ENCODE results near the gene FFAR3.

FFAR3 gene

GRCh38 chr19:35336166-35336955 lies 21.9 kb upstream of the FFAR3 start:
- H3K14ac ChIP-seq (ENCODE audit: low read length): peak overlapping the region; percentile 17
- DNase-seq (ENCODE audit: low spot score): no peak
- H2BK12ac ChIP-seq (ENCODE audit: low read length): peak overlapping the region; percentile 41
- H3K36me3 ChIP-seq (replicated peaks in 1 of 2; ENCODE audit: control insufficient read depth in 2 of 2, insufficient read depth in 2 of 2, low read length in 2 of 2): no peaks in the 10 kb centered on the region
- no peak overlapping the region for H4K8ac ChIP-seq (ENCODE audit: low read depth, low read length)
- no peak overlapping the region for H2AFZ ChIP-seq (ENCODE audit: low read length)
- no peak overlapping the region for H2BK120ac ChIP-seq (ENCODE audit: low read depth, low read length)
- no peak overlapping the region for H3K4ac ChIP-seq (ENCODE audit: low read length)
- H2AK5ac ChIP-seq (ENCODE audit: low read depth, low read length): no peak overlapping the region
- H3K79me1 ChIP-seq (ENCODE audit: low read depth, low read length): no peaks in the 10 kb centered on the region
- WGBS, 2 donors (ENCODE audit: extremely low coverage in 2 of 2, insufficient read length in 2 of 2, insufficient replicate concordance in 1 of 2): no CpG with 5 or more reads among the region's 21 CpGs
- no peaks in the 10 kb centered on the region for H3K9me3 ChIP-seq (replicated peaks in 1 of 2; ENCODE audit: control insufficient read depth in 2 of 2, insufficient read depth in 1 of 2, low read depth in 1 of 2, low read length in 2 of 2)
- H3K27me3 ChIP-seq (ENCODE audit: control insufficient read depth in 3 of 3, insufficient read depth in 3 of 3, low read depth in 1 of 3, low read length in 3 of 3): peaks cover 0 to 3% (median 0%) of the 10 kb centered on the region in 3 experiments
- no peak overlapping the region for H2BK5ac ChIP-seq (ENCODE audit: low read length)
- peak overlapping the region; percentile 38 for H3K18ac ChIP-seq (ENCODE audit: low read length)
- H3K9ac ChIP-seq (ENCODE audit: low read depth, low read length, poor library complexity): peak overlapping the region; percentile 60
- no peak overlapping the region for H3K4me3 ChIP-seq (ENCODE audit: low read length in 2 of 2)
- H3K4me2 ChIP-seq (ENCODE audit: insufficient read depth, low read length, poor library complexity, severe bottlenecking): no peak overlapping the region
- peak overlapping the region; percentile 96 for H4K91ac ChIP-seq (ENCODE audit: low read depth, low read length, poor library complexity)
- peak overlapping the region; percentile 73 for H3K23ac ChIP-seq (ENCODE audit: low read depth, low read length, poor library complexity)
- peaks cover 0 to 2% of the 10 kb centered on the region in 2 donors for H3K4me1 ChIP-seq (ENCODE audit: control insufficient read depth in 2 of 2, insufficient read depth in 1 of 2, low read depth in 1 of 2, low read length in 2 of 2)
- no peak overlapping the region for H2BK15ac ChIP-seq (ENCODE audit: low read length)
- no peak overlapping the region for H3K27ac ChIP-seq (replicated peaks; ENCODE audit: low read length)

GRCh38 chr19:35337097-35337983 lies 20.9 kb upstream of the FFAR3 start:
- no peak overlapping the region for H3K4me2 ChIP-seq (ENCODE audit: insufficient read depth, low read length, poor library complexity, severe bottlenecking)
- H2BK15ac ChIP-seq (ENCODE audit: low read length): no peak overlapping the region
- H2BK120ac ChIP-seq (ENCODE audit: low read depth, low read length): no peak overlapping the region
- H3K18ac ChIP-seq (ENCODE audit: low read length): peak overlapping the region; percentile 71
- H3K23ac ChIP-seq (ENCODE audit: low read depth, low read length, poor library complexity): no peak overlapping the region
- H2AFZ ChIP-seq (ENCODE audit: low read length): no peak overlapping the region
- H3K36me3 ChIP-seq (replicated peaks in 1 of 2; ENCODE audit: control insufficient read depth in 2 of 2, insufficient read depth in 2 of 2, low read length in 2 of 2): no peaks in the 10 kb centered on the region
- H3K27ac ChIP-seq (replicated peaks; ENCODE audit: low read length): no peak overlapping the region
- no peak overlapping the region for H4K91ac ChIP-seq (ENCODE audit: low read depth, low read length, poor library complexity)
- H3K14ac ChIP-seq (ENCODE audit: low read length): peak overlapping the region; percentile 11
- no peaks in the 10 kb centered on the region for H3K79me1 ChIP-seq (ENCODE audit: low read depth, low read length)
- H3K4me3 ChIP-seq (ENCODE audit: low read length in 2 of 2): no peak overlapping the region
- no peak overlapping the region for H3K9ac ChIP-seq (ENCODE audit: low read depth, low read length, poor library complexity)
- peaks cover 0 to 9% (median 0%) of the 10 kb centered on the region in 3 experiments for H3K27me3 ChIP-seq (ENCODE audit: control insufficient read depth in 3 of 3, insufficient read depth in 3 of 3, low read depth in 1 of 3, low read length in 3 of 3)
- no peak overlapping the region for H2AK5ac ChIP-seq (ENCODE audit: low read depth, low read length)
- no peak overlapping the region for H3K4ac ChIP-seq (ENCODE audit: low read length)
- no peak for DNase-seq (ENCODE audit: low spot score)
- no peaks in the 10 kb centered on the region for H3K9me3 ChIP-seq (replicated peaks in 1 of 2; ENCODE audit: control insufficient read depth in 2 of 2, insufficient read depth in 1 of 2, low read depth in 1 of 2, low read length in 2 of 2)
- no peak overlapping the region for H2BK12ac ChIP-seq (ENCODE audit: low read length)
- H2BK5ac ChIP-seq (ENCODE audit: low read length): no peak overlapping the region
- WGBS, 2 donors (ENCODE audit: extremely low coverage in 2 of 2, insufficient read length in 2 of 2, insufficient replicate concordance in 1 of 2): no CpG with 5 or more reads among the region's 25 CpGs
- H3K4me1 ChIP-seq (ENCODE audit: control insufficient read depth in 2 of 2, insufficient read depth in 1 of 2, low read depth in 1 of 2, low read length in 2 of 2): peaks cover 0 to 2% of the 10 kb centered on the region in 2 donors
- peak overlapping the region; percentile 48 for H4K8ac ChIP-seq (ENCODE audit: low read depth, low read length)

- Histone ChIP-seq H2BK12ac (ENCODE audit: low read length) (no peak overlapping the region), H2BK5ac (ENCODE audit: low read length) (no peak overlapping the region), H3K9me3 (replicated peaks in 1 of 2; ENCODE audit: control insufficient read depth in 2 of 2, insufficient read depth in 1 of 2, low read depth in 1 of 2, low read length in 2 of 2) (no peaks in the 10 kb centered on the region), H3K14ac (ENCODE audit: low read length) (peak overlapping the region; percentile 11), H3K23ac (ENCODE audit: low read depth, low read length, poor library complexity) (no peak overlapping the region), H2BK15ac (ENCODE audit: low read length) (no peak overlapping the region), H3K4me2 (ENCODE audit: insufficient read depth, low read length, poor library complexity, severe bottlenecking) (no peak overlapping the region), H3K79me1 (ENCODE audit: low read depth, low read length) (no peaks in the 10 kb centered on the region), H3K4me3 (ENCODE audit: low read length in 2 of 2) (no peak overlapping the region), H3K4ac (ENCODE audit: low read length) (no peak overlapping the region), H2BK120ac (ENCODE audit: low read depth, low read length) (no peak overlapping the region), H2AFZ (ENCODE audit: low read length) (no peak overlapping the region), H3K4me1 (ENCODE audit: control insufficient read depth in 2 of 2, insufficient read depth in 1 of 2, low read depth in 1 of 2, low read length in 2 of 2) (no peaks in the 10 kb centered on the region), H4K8ac (ENCODE audit: low read depth, low read length) (peak overlapping the region; percentile 48), H3K27ac (replicated peaks; ENCODE audit: low read length) (no peak overlapping the region), H3K9ac (ENCODE audit: low read depth, low read length, poor library complexity) (no peak overlapping the region), H3K18ac (ENCODE audit: low read length) (peak overlapping the region; percentile 71), H3K36me3 (replicated peaks in 1 of 2; ENCODE audit: control insufficient read depth in 2 of 2, insufficient read depth in 2 of 2, low read length in 2 of 2) (no peaks in the 10 kb centered on the region), H4K91ac (ENCODE audit: low read depth, low read length, poor library complexity) (no peak overlapping the region), H3K27me3 (ENCODE audit: control insufficient read depth in 3 of 3, insufficient read depth in 3 of 3, low read depth in 1 of 3, low read length in 3 of 3) (peaks cover 0 to 7% (median 0%) of the 10 kb centered on the region in 3 experiments), H2AK5ac (ENCODE audit: low read depth, low read length) (no peak overlapping the region)
- no peak for DNase-seq (ENCODE audit: low spot score)
- no CpG with 5 or more reads among the region's 13 CpGs for WGBS, 2 donors (ENCODE audit: extremely low coverage in 2 of 2, insufficient read length in 2 of 2, insufficient replicate concordance in 1 of 2)
These were observed 20.3 kb upstream of the FFAR3 start for GRCh38 chr19:35337984-35338296.

- no CpG with 5 or more reads among the region's 11 CpGs for WGBS, 2 donors (ENCODE audit: extremely low coverage in 2 of 2, insufficient read length in 2 of 2, insufficient replicate concordance in 1 of 2)
- Histone ChIP-seq H2BK120ac (ENCODE audit: low read depth, low read length) (no peak overlapping the region), H3K9me3 (replicated peaks in 1 of 2; ENCODE audit: control insufficient read depth in 2 of 2, insufficient read depth in 1 of 2, low read depth in 1 of 2, low read length in 2 of 2) (peaks cover 0 to 2% of the 10 kb centered on the region in 2 donors)
These were observed 17.8 kb upstream of the FFAR3 start for GRCh38 chr19:35340431-35340830.

More at GRCh38 chr19:35340431-35340830, 17.8 kb upstream of the FFAR3 start:
- DNase-seq (ENCODE audit: low spot score): no peak
- Histone ChIP-seq H2AFZ (ENCODE audit: low read length) (no peak overlapping the region), H3K14ac (ENCODE audit: low read length) (no peak overlapping the region), H4K8ac (ENCODE audit: low read depth, low read length) (no peak overlapping the region), H3K4me3 (ENCODE audit: low read length in 2 of 2) (no peak overlapping the region), H2BK5ac (ENCODE audit: low read length) (no peak overlapping the region), H3K4me1 (ENCODE audit: control insufficient read depth in 2 of 2, insufficient read depth in 1 of 2, low read depth in 1 of 2, low read length in 2 of 2) (no peaks in the 10 kb centered on the region), H2BK15ac (ENCODE audit: low read length) (no peak overlapping the region), H3K18ac (ENCODE audit: low read length) (no peak overlapping the region), H3K4ac (ENCODE audit: low read length) (no peak overlapping the region), H2AK5ac (ENCODE audit: low read depth, low read length) (no peak overlapping the region), H3K9ac (ENCODE audit: low read depth, low read length, poor library complexity) (no peak overlapping the region), H3K23ac (ENCODE audit: low read depth, low read length, poor library complexity) (no peak overlapping the region), H3K27me3 (ENCODE audit: control insufficient read depth in 3 of 3, insufficient read depth in 3 of 3, low read depth in 1 of 3, low read length in 3 of 3) (peaks cover 0 to 15% (median 0%) of the 10 kb centered on the region in 3 experiments), H3K27ac (replicated peaks; ENCODE audit: low read length) (no peak overlapping the region), H4K91ac (ENCODE audit: low read depth, low read length, poor library complexity) (no peak overlapping the region), H3K4me2 (ENCODE audit: insufficient read depth, low read length, poor library complexity, severe bottlenecking) (no peak overlapping the region), H2BK12ac (ENCODE audit: low read length) (no peak overlapping the region), H3K36me3 (replicated peaks in 1 of 2; ENCODE audit: control insufficient read depth in 2 of 2, insufficient read depth in 2 of 2, low read length in 2 of 2) (no peaks in the 10 kb centered on the region), H3K79me1 (ENCODE audit: low read depth, low read length) (no peaks in the 10 kb centered on the region)

Data from neuronal stem cell (in vitro differentiated cells).